ENCODE measurements around the gene SNX5. TPM values are rescaled to one million over a fixed set of nuclear protein-coding genes. Genes with fewer than 3 reads are reported as not detected.

The SNX5 gene
- total and polyA plus RNA-seq, 2 donors (not counting 1 experiment from before 2014, with no cell fraction given), result 97.8 to 128 TPM

GRCh38 chr20:17967521-17968365 lies 851 bp downstream of the SNX5 start:
- CTCF ChIA-PET, result interaction anchor here (0.7 to 7.5 kb wide), 16 partner anchors 11 to 397 kb away, joined by 3 to 54 read pairs (median 4); partner anchors contain the start of gene RRBP1
- Histone ChIP-seq H3K27me3 (replicated peaks in 1 of 4; ENCODE audit: control extremely low read depth in 1 of 4, control insufficient read depth in 3 of 4, insufficient read depth in 4 of 4, low read length in 3 of 4) (no peaks in the 10 kb centered on the region), H3K27ac (ENCODE audit: low read length in 2 of 2) (peak overlapping the region; percentile 96 to 97), H3K4me2 (replicated peaks; ENCODE audit: low read depth, low read length, poor library complexity, severe bottlenecking) (peak overlapping the region; percentile 80), H3K4me1 (ENCODE audit: control insufficient read depth in 2 of 2, insufficient read depth in 2 of 2, low read length in 2 of 2) (peaks cover 58 to 60% of the 10 kb centered on the region in 2 donors), H3K4me3 (ENCODE audit: control extremely low read depth in 1 of 5, extremely low read depth in 1 of 5, insufficient read depth in 1 of 5, low read depth in 2 of 5, low read length in 4 of 5) (peak overlapping the region; percentile 76 to 99 (median 93)), H3K36me3 (replicated peaks in 1 of 2; ENCODE audit: control extremely low read depth in 1 of 2, control insufficient read depth in 1 of 2, extremely low read depth in 1 of 2, insufficient read depth in 2 of 2, low read length in 1 of 2) (peaks cover 0 to 6% of the 10 kb centered on the region in 2 experiments), H4K20me1 (ENCODE audit: control insufficient read depth, insufficient read depth, low read length, poor library complexity, severe bottlenecking) (no peaks in the 10 kb centered on the region), H3K79me2 (ENCODE audit: control insufficient read depth, insufficient read depth, low read length) (peaks cover 85% of the 10 kb centered on the region), H2AFZ (ENCODE audit: insufficient read depth, low read depth, low read length, poor library complexity, severe bottlenecking) (peak overlapping the region; percentile 90), H3K9me3 (ENCODE audit: control extremely low read depth in 1 of 3, control insufficient read depth in 2 of 3, insufficient read depth in 1 of 3, low read length in 2 of 3) (no peaks in the 10 kb centered on the region), H3K9ac (ENCODE audit: low read length) (peak overlapping the region; percentile 93)
- POLR2A ChIA-PET, result interaction anchor here (0.6 to 2.4 kb wide), 7 partner anchors 9 to 397 kb away, joined by 3 to 8 read pairs (median 3); partner anchors contain the start of gene RRBP1
- intact Hi-C loops (cut with micrococcal nuclease), result loop anchor here (1.0 to 10.0 kb wide), 11 partner anchors 12 to 1950 kb away; partner anchors contain the start of genes DSTN, DZANK1, KAT14 and PET117
- Mint-ChIP-seq H3K9me3 (ENCODE audit: insufficient read depth) (no peaks in the 10 kb centered on the region), H3K4me3 (peak overlapping the region; percentile 96), H3K27me3 (no peaks in the 10 kb centered on the region), H3K27ac (peak overlapping the region; percentile 89), H3K4me1 (peaks cover 78% of the 10 kb centered on the region)
- ATAC-seq (ENCODE audit: low read depth) (no peak), DNase-seq (peak; percentile 45)
- TF ChIP-seq CTCF (IDR thresholded peaks at IDR 0.05), result no peak
- no peak for TF ChIP-seq EZH2 (IDR thresholded peaks at IDR 0.05; ENCODE audit: borderline replicate concordance, insufficient read depth, low read depth, low read length, poor library complexity, severe bottlenecking)
- WGBS (ENCODE audit: insufficient coverage), result 1% methylated on average over 33 of the region's 41 CpGs
